Measurements from ENCODE around the gene HJURP.

The HJURP gene

DNA sequence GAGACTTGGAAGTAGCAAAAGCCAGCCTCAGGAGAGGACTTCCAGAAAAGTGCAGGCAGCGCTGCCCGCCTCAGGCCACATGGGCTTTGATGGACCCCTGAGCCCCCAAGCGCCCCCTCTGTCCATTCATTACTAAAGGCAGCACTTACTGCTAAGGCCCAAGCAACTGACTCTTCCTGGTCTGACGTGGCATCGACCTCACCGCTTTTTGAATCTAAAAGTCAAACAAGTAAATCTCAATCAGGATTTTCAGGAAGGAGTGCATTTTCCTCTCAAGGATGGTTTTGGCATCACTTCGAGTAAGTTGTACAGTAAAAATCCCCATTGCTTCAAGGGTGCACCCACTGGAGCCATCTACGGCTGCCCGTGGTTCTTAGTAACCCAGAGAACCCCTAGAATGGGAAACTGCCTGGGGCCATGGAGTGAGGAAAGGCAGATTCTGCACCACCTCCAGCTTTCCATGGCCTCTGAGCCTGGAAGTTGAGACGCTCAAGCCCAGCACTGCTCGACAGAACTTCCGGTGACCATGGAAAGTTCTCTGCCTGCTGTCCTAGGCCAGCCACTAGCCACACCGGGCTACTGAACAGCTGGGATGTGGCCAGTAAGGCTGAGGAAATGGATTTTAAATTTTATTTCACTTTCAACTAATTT lies 7.0 kb downstream of the HJURP start:
- DNase-seq: no peak

DNA sequence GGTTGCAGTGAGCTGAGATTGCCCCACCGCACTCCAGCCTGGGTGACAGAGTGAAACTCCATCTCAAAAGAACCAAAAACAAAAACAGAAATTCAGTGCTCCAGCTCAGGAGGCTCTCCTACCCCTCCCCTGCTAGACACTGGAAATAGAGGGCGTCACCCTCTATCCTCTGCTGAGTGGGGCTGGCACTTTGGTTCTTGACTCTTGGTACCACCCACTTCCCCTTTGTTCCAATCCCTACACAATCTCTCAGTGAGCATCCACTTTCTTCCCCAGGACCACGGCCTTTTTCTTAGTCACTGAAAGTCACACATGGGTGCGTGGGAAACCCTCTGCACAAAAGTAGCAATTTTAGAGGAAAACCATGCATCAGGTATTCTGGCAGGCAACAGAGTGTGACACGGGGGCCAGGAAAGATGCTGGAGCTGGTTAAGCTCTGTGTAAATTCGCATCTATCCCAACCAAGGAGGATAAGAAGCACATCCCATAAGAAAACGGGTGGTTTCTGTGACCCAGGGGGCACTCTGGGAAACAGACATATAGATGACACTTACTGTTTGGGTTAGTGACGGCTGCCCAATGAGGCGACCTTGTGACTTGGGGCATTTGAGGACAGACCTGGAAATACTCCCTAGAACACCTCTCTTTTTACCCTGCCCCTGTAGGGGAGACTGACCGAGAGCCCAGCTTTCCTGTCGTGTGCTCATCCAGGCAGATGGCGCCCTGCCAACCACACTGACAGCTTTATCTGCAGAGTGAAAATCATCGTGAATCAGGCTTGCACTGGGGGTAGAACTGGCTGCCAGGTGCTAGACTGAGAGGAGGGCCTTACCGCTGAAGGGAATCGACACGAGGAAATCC lies 7.7 kb downstream of the HJURP start:
- DNase-seq: no peak

DNA sequence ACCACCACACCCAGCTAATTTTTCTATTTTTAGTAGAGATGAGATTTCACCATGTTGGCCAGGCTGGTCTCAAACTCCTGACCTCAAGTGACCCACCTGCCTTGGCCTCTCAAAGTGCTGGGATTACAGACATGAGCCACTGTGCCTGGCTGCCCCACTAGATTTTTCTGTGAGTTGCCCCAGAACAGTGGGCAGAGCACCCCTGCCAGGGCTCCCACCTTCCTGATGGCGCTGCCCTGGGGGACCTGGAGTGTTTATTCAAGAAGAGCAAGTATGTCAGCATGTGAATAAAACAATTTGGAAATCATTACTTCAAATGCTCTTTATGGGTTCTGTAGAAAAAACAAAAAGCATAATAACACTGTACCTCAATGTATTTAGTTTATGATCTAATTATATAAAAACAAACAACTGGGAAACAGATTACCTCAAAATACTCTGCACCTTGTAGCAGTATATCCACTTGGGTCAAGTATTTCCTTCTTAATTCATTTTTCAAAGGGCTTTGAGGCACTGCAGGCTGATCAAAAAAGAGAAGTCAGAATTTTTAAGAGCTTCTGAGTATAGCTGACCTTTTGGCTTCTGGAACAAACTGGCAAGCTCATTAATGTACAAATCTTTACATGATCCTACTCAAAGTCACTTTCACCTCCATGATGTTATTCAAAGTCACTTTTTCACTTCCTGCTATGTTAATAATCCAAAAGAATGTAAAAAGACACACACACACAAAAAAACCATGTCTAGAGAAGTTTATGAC lies 8.9 kb downstream of the HJURP start:
- DNase-seq: no peak

DNA sequence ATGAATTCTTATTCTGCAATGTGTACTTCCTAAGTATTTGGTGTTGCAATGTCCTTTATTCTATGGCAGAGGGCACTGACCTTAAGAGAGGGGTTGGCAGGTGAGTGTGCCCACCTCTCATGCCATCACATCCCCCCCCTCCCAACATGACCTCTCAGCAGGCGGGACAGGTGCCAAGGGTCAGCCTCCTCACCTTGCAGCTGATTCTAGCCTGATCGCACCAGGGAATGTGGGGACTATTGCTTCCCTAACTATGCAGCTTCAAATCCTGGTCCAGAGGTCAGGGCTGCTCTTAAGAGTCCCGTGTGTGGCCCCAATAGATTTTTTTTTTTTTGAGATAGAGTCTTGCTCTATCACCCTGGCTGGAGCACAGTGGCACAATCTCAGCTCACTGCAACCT lies 9.5 kb downstream of the HJURP start:
- DNase-seq: no peak

DNA sequence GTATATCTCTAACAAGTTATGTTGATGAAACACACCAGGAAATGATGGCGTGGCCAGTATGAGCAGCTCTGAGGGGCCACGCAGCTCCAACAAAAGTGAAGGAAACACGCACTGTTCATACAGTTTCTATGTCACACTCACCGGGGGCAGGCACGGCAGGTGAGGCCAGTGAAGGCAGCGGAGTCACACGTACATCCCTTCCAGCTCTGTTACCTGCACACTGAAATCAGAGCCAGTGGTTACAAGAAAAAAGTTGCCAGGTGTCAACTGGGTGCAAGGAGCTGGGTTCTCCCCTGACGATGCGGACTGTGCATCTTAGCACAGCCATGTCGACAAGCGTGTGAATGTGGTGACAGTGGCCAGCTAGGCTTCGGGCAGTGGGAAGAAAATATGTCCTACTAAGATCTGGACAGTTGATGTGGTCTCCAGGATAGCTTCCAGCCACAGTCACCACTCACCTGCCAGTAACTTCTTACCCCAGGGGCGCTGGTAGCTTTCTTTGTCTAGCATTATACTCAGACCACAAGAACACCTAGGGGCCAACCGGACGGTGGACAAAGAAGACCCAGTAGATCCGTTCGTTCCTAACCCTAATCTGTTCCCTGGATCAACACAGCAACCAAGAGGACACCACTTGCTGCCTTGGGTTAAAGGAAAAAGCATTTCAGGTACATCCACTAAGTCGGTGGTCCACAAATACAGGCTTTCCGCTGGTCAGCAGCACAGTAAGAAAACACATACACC lies 10.1 kb downstream of the HJURP start:
- no peak for DNase-seq

DNA sequence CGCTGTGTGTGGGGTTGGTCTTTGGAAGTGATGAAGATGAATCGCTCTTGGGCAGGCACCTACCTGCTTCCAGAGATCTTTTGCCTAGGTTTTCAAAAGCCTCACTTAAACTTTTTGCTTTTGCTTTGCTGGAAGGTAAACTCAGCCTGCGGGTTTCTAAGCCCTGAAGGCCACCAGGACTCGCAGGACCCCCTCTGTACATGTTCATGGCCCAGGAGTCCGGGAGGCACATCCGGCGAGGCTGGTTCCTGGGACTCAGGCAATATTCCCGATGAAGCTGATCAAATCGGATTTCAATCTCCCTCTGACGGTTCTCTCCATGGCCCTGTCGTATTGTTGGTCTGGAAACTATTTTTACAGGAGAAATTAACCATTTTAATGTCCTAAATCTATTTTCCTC lies 13.2 kb downstream of the HJURP start:
- no peak for DNase-seq

DNA sequence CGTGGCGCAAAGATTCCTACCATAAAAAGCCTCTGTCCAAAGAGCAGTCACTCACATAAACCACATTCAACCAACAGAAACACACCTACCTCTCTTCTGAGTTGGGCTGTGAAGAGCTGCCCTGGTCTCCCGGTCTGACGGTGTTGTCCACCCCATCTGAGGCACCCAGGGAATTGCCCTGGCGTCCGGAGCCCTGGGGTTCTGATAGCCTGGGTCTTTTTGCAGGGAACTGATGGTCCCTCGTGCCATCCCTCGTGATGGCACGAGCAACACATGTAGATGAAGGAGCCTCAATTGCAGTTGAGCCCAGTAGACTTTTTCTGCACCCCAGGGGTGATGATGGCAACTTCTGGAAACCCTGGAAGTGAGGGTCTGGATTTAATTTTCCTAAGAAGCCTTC lies 13.8 kb downstream of the HJURP start:
- DNase-seq: no peak

DNA sequence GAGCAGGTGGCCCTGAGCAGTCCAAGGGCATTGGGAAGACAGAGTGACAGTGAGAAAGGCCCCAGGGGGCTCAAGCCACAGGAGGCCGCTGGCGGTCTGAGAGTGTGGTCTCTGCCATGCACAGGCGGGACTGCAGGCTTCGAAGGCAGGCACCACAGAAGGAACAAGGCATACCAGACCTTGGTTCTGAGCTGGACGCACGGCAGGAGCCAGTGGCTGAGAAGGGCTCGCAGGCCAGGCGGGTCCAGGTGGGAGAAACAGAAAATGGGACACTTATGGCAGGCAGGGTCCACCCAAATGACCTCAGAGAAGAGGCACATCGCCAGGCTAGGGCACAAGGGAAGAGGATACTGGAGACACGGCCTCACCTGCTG lies 14.9 kb downstream of the HJURP start:
- no peak for DNase-seq

DNA sequence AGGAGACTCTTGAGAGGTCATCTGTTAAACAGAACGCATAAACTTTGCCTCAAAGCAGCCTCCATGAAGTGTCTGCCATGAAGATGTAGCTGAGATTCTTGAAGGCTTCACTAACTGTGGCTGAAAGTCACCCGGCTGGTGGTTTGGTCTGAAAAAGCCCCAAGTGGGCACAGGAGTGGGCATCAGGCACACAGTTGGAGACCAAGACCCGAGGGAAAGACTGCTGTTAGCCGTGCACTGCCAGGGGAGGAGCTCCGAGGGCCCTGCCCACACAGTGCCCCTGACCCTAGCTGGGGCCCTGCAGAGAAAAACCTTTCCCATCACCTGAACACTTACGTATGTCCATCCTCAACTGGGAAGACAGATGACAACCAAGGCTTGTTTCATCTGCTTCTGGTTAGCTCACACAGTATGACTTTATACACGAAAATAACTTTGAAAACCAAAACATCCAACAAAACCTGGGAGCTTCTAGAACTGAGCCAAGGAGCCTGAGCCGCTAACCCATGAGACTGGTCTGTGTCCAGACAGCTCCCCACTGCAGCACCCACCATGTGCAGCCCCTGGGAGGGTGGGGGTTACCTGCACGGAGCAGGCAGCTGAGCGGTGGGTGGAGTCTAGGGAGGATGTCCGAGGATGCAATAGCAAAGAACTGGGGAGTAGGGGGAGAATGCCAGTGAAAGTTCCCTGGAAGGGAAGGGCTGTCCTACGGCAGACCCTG lies 15.4 kb downstream of the HJURP start:
- no peak for DNase-seq

DNA sequence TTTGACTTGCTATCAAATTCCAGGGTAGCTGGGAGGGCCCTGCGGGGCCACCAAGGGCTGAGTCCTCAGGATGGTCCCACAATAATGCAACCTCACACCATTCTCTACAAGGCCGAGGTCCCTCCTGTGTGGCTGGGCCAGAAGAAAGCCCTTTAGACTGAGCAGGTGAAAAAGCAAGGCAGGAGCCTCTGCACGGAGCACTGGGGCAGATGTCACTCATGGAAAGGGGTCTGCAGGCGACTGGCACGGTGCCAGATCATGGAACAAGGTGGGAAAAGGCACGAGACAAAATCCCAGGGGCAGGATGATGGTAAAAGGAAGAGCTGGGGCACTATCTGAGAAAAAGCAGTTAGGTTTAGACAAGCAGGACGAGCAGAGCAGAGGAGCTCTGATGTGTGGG lies 16.1 kb downstream of the HJURP start:
- no peak for DNase-seq

DNA sequence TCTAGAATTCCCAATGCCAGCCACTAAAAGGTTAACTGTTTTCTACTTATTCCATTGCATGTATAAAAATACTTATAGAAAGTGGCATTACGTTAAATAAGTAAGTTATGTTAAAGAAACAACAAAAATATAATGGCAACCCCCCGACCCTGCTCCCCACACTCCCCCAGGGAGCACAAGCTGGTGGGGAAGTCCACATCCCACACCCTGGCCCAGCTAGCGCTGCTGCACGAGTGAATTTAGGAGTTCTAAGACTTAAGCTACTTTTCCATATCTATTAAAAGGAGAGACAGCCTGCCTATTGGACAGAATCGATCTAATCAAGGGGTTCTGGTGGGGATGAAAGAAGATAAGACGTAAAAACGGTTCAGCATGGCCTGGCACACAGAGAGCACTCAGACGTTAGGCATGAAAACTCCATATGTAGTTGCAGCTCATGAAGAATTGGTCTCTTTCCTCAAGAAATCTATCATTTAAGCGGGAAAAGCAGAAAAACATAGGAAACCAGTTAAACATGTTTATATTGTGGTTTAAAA lies 16.6 kb downstream of the HJURP start:
- no peak for DNase-seq

DNA sequence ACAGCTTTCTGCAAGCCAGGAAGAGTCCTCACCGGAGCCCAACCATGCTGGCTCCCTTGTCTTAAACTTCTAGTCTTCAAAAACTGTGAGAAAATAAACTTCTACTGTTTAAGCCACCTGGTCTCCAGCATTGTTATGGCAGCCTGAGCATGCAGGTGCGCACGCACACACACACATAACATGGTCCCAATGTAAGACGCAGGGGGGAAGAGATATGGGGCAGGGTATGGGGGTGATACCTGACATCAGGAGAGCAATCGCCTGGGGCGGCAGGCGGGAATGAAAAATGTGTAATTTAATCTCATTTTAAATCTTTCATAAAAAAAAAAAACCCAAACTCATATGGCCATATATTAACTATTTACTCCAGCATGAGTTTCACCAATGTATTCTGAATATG lies 18.0 kb downstream of the HJURP start:
- no peak for DNase-seq

DNA sequence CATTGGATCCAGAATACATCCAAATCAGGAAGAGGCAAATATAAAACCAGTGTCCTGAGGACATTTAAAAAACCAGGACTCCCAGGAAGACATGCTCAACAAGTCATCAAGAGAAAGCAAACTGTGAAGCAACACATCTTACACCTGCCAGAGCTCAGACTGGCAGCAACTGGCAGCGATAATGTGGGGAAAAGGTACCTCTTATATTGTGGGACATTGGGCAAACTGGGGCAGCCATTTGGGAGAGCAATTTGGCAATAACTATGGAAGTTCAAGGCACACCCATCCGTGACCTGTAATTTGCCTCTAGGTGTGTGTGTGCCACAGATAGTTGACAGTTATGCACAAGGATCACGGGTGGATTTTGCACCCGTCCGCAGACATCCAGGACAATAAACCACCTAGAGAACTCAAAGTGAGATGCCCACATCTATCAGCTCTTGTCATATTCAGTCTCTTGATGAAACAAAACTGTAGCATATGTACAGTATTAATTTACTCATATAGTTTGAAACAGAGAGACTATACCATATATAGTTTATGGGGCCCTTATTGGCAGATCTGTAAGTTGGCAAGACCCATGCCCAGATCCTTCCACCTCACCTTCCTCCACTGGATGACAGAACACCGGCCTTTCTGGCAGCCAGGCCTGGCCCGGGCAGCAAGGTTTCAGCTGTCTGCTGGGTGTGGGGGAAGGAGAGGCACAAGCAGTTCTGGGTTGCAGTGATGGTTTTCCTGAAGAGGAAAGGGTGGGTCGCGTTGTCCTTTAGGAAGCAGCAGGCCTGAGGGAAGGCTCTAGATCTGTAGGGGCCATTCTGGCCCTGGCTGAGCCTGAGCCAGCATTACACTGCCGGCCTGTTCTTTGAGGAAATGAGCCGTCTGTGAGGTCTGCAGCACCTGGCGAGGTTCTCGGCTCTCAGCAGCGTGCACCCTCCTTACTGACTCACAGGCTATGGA lies 18.8 kb downstream of the HJURP start:
- no peak for DNase-seq

DNA sequence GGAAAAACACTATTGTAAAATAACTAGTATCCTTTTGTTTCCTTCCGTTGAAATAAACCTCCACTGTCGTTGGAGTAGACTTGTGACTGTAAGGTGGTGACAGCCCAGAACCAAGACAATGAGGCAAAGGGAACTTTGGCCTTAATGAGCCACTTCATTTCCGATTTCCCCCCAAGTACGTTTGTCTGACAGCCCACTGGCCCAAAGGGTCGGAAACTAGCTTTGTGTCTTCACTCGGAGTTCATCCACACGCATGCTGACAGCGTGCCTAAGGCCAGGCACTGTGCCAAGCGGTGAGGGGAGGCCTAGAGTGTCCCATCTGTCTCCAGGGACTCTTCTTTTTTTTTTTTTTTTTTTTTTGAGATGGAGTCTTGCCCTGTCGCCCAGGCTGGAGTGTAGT lies 21.0 kb downstream of the HJURP start:
- no peak for DNase-seq

DNA sequence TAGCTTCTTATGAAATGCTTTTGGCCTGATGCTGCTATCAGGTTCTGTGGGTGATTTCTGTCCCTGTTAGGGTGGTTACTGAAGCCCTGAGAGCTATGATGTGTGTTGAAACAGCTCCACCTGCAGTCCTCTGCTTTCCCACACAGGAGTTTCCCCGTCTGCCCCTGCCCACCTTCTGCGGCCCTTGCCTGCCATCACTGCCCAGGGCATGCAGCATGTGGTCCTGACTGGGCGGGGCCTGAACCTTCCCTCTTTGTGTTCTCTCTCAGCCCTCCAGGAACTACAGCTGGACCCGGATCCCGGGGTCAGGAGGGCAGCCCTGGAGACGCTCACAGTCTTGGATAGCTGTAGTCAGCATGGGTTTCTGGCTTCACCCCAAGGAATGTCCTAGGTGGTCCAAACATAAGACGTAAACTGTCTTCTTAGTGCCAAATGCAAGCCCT lies 21.4 kb downstream of the HJURP start:
- no peak for DNase-seq

DNA sequence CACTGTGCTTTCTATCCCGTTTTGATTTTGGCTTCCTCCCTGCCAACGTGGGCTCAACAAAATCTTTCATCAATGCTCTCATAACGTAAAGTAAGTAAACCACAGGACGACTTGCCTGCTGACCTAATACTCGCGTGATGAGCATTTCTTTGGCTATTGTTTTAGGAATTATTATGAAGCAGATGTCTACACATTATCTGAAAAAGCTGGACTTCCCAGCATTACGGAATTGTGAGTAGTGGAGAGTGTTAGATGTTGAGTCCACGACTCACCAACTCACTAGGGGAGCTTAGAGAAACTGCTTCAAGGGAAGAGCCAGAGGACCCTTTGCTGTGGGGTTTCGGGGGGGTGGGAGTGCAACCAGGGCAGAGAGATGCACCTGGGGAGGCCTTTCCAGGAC lies 21.9 kb downstream of the HJURP start:
- DNase-seq: no peak

DNA sequence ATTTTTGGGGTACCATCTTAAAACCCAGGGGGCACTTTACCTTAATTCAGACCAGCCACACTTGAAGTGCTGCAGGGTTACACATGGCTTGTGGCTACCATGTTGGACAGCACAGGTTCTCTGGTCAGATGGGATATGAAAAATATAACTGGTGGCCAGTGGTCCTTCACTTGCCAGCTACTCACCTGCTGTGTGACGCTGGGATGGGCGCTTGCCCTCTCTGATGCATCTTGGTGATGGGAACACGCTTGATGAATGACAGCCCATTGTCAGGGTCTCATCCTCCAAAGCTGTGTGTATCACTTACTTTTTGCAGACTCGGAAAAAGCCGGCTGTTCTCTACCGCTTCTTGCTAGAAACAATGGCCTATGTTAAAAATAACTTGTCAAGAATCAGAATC lies 22.5 kb downstream of the HJURP start:
- DNase-seq: no peak

DNA sequence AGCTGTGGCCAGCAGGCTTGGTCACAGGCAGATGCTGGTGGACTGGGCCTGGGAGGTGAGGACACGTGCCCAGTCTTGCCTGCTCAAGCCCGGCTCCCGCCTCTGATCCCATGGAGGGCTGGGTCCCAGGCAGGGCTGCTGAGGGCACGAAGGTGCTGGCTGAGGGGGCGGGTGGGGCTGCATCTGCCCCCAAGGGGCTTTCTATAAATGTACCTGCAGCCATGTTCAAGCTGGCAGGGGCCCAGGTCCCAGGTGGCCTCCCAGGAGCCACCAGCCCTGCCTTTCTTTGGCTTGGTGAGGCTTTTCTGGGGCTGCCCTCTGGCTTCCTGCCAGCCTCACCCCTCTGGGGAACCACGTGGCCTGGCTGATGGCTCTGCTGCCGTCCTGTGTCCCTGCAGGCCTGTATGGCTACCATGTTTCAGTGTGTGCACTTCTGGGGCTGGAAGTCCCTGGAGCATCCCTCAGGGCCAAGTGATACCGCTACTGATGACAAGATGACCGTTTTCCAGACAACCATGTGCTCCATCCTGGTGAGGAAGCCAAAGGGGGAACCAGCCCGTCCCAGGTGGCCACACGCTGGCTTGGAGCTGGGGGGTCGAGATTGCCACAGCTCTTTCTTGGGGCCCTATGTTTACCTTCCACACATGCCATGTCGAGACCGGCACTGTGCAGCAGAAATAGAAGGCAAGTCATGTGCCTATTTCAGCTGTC lies 23.2 kb downstream of the HJURP start:
- no peak for DNase-seq

DNA sequence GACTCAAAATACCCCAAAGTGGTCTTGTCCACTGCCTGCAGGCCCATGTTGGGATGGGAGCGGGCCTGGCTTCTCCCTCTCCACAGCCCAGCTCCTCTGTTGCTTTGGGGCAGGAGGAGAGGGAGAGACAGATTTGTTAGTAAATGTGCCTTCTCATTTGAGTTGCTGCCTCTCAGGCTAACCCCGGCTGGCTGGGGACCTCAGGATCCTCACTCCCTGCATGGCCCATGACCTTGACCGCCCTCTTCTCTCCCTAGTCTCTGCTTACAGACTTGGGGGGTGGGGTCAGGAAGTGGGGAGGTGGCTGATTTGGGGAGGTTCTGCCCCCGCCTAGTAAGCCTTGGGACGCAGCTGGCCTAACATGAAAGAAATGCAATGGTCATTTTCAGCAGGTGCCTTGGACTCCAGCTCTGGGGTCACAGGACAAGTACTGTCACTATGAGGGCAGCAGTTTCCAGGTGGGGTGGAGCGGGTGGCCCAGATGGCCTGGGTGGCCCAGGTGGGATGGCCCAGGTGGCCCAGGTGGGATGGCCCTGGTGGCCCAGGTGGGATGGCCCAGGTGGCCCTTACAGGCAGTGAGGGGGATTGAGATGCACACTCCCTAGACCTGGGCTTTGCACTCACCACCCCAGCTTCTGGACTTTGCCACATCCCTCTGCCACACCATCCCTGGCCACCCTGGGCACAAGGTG lies 24.1 kb downstream of the HJURP start:
- DNase-seq: no peak

Measured in activated CD4-positive, alpha-beta T cell treated with anti-CD3 and anti-CD28 coated beads, Interleukin-10, Interleukin-2, amounts not matched to agents 100 ng/mL and 50 ng/mL, durations not matched to agents 16 hours and 8 hours (primary cell).